Activated CD4-positive, alpha-beta T cell treated with anti-CD3 and anti-CD28 coated beads, Interleukin-2, amount 50 U/mL, for 1 hour (primary cell): ENCODE results near the gene EAPP.
"Not testable (repeated sequence)": the region's sequence is repeated elsewhere in the genome, so short reads cannot be mapped to it uniquely, and the experiment has no call there.

Source experiments
- DNase-seq: peaks from one replicate; pipeline ENCODE4 v3.0.0-alpha.2; 2020

EAPP gene, protein sequence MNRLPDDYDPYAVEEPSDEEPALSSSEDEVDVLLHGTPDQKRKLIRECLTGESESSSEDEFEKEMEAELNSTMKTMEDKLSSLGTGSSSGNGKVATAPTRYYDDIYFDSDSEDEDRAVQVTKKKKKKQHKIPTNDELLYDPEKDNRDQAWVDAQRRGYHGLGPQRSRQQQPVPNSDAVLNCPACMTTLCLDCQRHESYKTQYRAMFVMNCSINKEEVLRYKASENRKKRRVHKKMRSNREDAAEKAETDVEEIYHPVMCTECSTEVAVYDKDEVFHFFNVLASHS

DNA sequence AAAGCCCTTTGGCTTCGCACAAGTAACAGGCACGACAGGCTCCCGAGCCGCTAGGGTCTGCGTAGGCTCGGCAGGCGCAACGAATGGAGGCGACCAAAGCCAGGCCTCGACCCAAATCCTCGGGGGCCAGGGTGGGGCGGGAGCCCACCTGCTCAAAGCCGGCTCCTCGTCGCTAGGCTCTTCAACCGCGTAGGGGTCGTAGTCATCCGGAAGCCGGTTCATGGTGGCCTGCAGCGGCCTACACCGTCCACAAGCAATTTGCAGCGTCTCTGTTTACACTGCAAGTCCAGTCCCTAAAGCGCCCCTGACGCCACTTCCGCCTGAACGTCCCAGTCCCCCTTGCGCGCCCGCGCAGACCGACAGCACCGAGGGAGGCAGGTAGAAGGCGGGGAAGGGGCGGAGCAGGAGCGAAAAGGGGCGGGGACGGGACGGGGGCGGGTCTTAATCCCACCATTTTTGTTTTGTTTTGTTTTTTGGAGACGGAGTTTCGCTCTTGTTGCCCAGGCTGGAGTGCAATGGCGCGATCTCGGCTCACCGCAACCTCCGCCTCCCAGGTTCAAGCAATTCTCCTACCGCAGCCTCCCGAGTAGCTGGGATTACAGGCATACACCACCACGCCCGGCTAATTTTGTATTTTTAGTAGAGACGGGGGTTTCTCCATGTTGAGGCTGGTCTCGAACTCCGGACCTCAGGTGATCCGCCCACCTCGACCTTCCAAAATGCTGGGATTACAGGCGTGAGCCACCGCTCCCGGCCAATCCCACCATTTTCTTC, at the start of gene EAPP:
TSS of gene EAPP (minus strand) at position 295 of the 774 bp plus-strand sequence. CDS start at position 222, 73 bp downstream.
- DNase-seq, result peak; percentile 92

DNA sequence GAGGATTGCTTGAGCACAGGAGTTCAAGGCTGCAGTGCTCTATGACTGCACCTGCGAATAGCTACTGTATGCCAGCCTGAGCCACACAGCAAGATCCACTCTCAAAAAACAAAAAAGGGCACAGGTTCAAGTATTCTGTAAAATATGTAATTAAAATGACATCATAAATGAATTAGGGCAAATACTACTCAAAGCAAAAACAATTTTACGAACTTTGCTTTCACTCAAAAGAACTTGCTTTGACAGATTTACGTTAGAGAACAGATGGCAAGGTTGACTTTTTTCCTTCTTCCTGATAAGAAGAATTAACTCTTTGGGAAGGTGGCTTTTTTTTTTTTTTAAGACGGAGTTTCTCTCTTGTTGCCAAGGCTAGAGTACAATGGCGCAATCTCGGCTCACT, 44.0 kb upstream of the EAPP start:
- no peak for DNase-seq

DNA sequence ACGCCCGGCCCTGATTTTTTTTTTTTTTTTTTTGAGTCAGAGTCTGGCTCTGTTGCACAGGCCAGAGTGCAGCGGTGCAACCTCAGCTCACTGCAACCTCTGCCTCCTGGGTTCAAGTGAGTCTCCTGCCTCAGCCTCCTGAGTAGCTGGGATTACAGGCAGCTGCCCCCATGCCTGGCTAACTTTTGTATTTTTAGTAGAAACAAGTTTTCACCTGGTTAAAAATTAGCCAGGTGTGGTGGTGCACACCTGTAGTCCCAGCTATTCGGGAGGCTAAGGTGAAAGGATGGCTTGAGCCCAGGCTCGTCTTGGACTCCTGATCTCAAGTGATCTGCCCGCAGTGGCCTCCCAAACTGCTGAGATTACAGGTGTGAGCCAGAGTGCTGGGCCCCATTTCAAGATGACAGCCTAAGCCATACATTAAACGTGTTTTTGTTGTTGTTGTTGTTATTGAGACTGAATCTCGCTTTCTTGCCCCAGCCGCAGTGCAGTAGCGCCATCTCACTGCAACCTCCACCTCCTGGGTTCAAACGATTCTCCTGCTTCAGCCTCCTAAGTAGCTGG, 42.7 kb upstream of the EAPP start:
- no peak for DNase-seq

DNA sequence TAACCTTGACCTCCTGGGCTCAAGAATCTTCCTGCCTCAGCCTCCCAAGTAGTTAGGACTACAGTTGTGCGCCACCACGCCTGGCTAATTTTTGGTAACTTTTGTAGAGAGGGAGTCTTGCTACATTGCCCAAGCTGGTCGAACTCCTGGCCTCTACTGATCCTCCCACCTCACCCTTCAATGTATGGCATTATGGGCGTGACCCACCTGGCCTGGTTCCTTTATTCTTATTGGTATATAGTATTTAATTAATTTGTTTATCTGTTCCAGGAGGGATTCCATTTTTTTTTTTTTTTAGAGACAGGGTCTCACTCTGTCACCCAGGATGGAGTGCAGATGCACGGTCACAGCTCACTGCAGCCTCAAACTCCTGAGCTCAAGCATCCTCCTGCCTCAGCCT, 40.9 kb upstream of the EAPP start:
- no peak for DNase-seq

DNA sequence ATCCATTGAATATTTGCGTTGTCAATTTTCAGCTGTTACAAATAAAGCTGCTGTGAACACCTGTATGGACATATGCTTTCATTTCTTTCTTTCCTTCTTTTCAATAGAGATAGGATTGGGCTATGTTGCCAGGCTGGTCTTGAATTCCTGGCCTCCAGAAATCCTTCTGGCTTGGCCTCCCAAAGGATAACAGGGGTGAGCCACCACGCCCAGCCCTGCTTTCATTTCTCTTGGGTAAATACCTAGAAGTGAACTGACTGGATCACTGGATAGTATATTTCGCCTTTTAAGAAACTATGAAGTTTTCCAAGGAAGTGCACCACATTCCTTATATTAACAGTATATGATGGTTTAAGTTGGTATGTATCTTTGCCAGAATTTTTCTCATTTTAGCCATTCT, 32.3 kb upstream of the EAPP start:
- no peak for DNase-seq

DNA sequence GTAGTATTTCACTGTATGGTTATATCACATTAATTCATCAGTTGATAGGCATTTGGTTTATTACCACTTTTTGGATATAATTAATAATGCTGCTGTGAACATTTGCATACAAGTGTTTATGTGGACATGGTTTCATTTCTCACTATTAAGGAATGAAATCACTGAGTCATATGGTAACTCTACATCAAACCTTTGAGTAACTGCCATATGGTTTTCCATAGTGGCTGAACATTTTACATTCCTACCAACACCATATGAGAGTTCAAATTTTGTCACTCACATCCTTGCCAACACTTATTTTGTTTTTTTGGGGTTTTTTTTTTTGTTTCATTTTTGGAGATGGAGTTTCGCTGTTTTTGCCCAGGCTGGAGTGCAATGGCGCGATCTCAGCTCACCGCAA, 30.2 kb upstream of the EAPP start:
- DNase-seq, result no peak

DNA sequence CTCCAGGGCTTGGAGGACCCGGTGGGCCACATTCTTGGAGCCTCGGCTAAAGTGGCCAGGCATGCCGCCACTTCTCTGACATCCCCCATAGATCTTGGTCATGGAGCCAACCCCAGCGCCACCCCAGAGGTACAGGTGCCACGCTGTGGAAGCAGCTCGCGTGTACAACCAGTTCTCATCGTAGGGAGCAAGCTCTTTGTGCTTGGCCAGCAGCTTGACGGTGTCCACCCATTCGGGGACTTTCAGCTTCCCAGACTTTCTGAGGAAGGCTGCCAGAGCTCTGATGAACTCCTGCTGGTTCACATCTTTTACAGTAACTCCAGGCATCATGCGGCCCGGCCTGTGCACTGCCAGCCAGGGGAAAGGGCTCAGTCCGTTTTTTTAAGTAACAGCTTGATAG, 29.3 kb upstream of the EAPP start:
- no peak for DNase-seq

DNA sequence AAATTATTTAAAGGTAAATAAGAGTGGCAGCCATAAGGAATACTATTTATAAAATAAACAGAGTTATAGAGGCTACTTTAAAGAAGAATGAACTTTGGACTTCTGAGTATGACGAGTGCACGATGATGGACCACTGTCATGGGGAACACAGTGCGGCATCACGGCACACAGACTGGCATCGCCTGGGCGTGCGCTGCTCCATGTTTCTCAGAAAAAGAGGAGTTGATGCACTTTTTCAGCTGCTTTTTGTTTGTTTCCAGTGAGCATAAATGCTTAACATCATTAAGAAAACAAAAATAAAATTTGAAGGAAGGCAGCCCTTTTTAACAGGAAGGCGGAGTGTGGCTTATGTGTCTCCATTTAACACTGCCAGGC, 23.3 kb upstream of the EAPP start:
- no peak for DNase-seq

DNA sequence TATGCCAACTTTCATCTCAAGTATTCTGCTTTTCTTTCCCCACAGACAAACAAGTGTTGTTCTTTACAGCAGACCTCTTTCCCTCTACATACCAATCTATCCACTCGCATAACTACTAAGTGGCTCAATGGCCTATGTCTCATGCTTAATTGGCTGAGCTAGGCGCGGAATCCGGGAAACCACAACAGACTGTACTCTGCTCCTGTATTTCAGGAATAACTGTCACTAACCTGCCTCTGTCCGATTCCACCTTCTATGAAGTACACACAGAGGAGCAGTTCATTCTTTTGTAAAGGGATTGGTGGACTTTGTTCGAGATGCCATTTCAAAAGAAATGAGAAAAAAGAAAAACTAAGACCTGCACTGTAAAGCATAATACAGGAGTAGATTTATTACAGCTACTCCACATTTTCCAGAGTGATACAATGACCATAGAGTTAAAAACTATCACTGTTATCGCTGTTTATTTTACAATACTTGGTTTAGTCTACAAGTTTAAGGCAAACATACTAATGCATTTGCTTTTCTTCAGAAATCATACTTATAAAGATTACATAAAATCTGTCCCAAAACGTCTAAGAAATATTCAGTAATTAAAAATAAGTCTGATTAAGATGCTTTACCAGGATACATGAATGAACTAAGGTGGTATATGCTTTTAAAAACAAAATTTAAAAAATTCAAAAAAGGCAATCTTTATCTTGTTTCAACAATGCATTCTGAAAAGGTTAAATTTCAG, 22.7 kb upstream of the EAPP start:
- not testable (repeated sequence) for DNase-seq

DNA sequence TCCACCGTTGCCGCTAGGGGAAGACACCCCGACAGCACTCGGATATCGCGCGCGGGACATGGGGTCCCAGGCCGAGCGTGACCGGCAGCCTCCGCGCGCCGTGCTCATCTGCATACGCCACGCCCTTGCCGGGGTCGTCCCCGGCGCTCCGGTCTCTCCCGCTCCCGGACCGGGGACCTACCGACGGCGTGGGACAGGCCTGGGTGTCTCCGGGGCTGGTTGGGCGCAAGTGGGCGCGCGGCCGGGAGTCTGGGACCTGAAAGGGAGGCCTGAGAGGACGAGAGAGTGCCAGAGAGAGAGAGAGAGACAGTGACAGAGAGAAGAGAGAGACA, 17.0 kb upstream of the EAPP start:
- not testable (repeated sequence) for DNase-seq

DNA sequence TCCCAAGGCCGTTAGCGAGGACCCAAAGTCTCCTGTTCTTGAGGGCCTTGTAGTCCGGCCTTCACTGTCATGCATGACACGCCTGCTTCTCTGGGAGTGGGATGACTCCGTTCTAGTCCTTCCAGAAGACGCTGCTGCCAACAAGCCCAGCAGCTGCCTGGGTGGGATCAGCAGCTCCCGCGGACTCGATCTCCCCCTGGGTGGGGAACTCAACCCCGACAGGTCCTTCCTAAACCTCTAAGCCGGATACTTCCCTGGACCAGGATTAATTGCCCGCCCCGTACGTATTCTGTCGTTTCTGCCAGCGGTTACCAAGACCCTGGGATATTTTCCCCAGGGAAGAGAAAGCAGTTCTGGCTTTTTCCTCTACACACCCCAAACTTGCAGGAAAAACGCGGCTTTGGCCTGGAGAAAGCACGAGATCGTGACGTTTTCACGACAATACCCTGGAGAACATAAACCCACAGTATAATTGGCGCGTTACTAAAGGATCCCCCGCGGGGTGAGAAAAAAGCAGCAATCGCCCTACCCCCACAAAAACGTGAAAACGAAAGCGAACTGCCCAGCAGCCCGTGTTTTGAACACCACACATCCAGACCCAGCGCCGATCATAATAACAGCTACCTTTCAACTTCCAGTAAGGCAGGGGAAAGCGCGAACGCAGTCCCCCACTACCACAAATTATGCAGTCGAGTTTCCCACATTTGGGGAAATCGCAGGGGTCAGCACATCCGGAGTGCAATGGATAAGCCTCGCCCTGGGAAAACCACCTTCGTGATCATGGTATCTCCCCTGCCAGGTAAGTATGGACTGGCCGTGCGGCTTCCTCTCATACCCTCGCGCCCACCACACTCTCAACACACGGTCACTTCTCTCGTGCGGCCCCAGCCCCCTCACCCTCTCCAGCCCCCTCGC, 16.3 kb upstream of the EAPP start:
- DNase-seq, result not testable (repeated sequence)

DNA sequence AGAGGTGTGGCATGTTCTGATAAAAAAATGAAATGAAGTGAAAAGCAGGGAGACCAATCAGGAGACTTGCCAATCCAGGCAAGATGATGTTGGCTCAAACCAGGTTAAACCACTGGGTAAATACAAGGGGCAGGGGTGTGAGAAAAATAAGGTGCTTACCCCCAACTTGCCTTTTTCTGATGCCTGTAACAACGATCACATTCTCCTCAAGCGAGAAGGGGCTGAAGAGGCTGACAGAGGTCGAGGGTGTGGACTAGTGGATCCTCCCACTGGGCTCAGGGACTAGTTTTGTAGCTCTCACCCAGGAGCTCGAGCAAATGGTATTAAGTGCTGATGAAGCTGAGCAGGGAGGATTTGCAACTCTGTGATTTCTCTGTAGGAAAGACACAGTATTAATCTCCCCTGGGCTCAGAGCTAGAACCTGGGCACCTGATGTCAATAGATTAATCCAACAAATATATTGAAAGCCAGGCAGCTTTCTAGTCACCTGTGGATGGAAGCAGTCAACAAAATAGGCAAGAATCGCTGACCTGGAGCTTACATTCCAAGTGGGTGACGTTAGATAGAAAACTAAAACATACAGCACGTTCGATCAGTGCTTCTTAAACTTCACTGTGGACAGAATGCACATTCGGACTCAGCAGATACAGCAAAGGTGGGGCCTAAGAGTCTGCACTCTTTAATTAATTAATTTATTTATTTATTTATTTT, 15.2 kb upstream of the EAPP start:
- DNase-seq, result no peak

DNA sequence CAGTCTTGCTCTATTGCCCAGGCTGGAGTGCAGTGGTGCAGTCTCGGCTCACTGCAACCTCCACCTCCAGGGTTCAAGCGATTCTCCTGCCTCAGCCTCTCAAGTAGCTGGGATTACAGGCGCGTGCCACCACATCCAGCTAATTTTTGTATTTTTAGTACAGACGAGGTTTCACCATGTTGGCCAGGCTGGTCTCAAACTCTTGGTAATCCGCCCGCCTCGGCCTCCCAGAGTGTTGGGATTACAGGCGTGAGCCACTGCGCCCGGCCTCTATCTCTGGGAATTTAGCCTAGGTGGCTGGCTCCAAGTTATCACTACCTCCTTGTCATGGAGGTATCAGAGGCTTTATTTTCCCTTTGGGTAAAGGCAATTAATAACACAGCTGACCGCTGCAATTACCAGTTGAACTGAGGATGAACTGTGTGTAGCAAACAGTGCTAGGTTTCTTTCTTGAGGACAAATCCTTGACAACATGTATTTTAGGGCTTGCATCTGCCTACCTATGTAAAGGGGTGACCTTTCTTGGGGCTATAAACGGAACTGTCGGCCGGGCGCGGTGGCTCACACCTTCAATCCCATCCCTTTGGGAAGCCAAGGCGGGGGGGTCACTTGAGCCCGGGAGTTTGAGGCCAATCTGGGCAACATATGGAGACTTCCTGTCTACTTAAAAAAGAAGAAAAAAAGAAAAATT, 9.9 kb upstream of the EAPP start:
- not testable (repeated sequence) for DNase-seq

DNA sequence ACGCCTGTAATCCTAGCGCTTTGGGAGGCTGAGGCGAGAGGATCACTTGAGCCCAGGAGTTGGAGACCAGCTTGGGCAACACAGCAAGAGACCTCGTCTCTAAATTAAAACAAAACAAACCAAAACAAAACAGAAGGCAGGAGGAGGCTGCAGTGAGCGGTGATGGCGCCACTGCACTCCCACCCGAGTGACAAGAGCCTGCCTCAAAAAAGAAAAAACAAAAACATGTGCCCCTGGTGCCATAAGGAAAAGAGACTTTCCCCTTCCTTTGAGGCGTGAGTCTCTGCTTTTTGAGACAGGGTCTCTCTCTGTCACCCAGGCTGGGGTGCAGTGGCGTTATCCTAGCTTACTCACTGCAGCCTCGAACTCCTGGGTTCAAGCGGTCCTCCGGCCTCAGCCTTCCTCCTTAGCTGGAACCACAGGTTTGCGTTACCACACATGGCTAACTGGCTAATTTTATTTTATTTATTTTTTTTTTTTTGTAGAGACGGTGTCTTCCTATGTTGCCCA, 9.0 kb upstream of the EAPP start:
- DNase-seq, result no peak

DNA sequence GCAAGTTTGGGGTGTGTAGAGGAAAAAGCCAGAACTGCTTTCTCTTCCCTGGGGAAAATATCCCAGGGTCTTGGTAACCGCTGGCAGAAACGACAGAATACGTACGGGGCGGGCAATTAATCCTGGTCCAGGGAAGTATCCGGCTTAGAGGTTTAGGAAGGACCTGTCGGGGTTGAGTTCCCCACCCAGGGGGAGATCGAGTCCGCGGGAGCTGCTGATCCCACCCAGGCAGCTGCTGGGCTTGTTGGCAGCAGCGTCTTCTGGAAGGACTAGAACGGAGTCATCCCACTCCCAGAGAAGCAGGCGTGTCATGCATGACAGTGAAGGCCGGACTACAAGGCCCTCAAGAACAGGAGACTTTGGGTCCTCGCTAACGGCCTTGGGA, 7.6 kb upstream of the EAPP start:
- not testable (repeated sequence) for DNase-seq

DNA sequence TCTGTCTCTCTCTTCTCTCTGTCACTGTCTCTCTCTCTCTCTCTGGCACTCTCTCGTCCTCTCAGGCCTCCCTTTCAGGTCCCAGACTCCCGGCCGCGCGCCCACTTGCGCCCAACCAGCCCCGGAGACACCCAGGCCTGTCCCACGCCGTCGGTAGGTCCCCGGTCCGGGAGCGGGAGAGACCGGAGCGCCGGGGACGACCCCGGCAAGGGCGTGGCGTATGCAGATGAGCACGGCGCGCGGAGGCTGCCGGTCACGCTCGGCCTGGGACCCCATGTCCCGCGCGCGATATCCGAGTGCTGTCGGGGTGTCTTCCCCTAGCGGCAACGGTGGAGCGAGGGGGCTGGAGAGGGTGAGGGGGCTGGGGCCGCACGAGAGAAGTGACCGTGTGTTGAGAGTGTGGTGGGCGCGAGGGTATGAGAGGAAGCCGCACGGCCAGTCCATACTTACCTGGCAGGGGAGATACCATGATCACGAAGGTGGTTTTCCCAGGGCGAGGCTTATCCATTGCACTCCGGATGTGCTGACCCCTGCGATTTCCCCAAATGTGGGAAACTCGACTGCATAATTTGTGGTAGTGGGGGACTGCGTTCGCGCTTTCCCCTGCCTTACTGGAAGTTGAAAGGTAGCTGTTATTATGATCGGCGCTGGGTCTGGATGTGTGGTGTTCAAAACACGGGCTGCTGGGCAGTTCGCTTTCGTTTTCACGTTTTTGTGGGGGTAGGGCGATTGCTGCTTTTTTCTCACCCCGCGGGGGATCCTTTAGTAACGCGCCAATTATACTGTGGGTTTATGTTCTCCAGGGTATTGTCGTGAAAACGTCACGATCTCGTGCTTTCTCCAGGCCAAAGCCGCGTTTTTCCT, 7.0 kb upstream of the EAPP start:
- DNase-seq, result not testable (repeated sequence)

DNA sequence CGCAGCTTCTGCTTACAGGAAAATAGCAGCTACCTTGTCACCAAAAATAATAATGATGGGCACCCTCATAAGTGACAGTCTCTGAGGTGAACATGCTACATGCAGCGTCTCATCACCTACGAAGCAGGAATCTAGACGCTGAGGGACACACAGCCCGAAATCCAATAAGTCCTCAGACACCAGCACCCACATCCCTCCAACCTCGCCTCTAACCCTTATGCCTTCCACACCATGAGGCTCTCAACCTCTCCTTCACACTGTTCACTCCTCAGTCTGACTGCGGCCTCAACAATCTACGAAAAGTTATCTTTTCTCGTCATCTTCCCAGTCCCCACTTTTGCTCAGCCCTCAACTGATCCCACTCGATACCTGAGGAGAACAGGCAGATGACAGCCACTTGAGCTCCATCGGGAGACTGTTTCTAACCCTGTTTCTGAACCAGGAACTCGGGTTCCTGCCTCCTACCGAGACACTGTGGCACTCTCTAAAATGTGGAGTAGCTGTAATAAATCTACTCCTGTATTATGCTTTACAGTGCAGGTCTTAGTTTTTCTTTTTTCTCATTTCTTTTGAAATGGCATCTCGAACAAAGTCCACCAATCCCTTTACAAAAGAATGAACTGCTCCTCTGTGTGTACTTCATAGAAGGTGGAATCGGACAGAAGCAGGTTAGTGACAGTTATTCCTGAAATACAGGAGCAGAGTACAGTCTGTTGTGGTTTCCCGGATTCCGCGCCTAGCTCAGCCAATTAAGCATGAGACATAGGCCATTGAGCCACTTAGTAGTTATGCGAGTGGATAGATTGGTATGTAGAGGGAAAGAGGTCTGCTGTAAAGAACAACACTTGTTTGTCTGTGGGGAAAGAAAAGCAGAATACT, 919 bp upstream of the EAPP start:
- DNase-seq, result not testable (repeated sequence)

DNA sequence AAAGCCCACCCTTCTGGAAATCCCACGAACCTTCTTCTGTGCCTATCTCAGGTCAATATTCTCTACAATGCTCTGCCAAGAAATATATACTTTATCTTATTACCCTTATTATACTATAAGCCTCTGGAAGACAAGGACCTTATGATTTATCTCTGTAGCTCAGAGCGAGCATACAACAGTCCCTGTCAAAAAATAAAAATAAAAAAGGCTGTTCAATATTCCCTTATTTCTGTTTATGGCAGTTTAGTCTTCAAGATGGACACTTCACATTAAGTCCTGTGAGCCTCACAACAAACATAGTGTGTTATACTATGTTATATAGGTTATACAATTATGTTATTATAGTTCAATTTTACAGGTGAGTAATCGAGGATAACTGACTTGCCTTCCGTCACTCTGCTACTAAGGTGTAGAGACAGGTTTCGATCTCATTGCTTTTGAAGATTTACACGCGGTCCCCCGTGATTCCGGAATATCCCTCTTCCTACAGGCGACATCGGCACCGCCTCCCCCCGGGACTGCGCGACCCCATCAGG, 562 bp downstream of the EAPP start:
- no peak for DNase-seq

DNA sequence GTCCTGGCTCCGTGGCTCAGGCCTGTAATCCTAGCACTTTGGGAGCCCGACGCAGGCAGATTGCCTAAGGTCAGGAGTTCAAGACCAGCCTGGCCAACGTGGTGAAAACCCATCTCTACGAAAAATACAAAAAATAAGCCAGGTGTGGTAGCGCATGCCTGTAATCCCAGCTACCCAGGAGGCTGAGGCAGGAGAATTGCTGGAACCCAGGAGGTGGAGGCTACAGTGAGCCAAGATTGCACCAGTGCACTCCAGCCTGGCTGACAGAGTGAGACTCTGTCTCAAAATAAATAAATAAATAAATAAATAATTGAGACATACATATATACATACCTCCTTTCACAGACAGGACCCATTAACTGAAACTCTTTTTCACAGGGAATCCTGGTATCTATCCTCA, 1.4 kb downstream of the EAPP start:
- not testable (repeated sequence) for DNase-seq
